22Rv1 (cell line): ENCODE data around the gene RAD52.

ENCODE experiments used
- CTCF ChIP-seq: fragments of 450-650 bp; IDR thresholded peaks from 2 replicates; pipeline ENCODE4 v1.5.1; 2017; ENCODE audit warnings: mild to moderate bottlenecking
- ZFX ChIP-seq: fragments of 450-650 bp; IDR thresholded peaks from 2 replicates; pipeline ENCODE4 v1.6.1; 2017; ENCODE audit warnings: antibody characterized with exemption, borderline replicate concordance

DNA sequence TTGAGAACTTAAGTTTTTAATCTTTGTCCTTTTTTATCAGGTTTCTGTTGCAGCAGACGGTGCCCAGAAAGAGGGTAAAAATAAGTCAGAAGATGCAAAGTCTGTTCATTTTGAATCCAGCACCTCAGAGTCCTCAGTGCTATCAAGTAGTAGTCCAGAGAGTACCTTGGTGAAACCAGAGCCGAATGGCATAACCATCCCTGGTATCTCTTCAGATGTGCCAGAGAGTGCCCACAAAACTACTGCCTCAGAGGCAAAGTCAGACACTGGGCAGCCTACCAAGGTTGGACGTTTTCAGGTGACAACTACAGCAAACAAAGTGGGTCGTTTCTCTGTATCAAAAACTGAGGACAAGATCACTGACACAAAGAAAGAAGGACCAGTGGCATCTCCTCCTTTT is 53.5 kb downstream of the RAD52 start:
- TF ChIP-seq CTCF (no peak), ZFX (no peak)
